CD4-positive, alpha-beta T cell treated with Interleukin-17A for 1 hour (primary cell): ENCODE results near the gene ZMYND8.
A peak's percentile ranks its signal among the peaks of the same experiment; 100 is the strongest.
"Not testable (repeated sequence)": the region's sequence is repeated elsewhere in the genome, so short reads cannot be mapped to it uniquely, and the experiment has no call there.

Experiments
- DNase-seq: peaks from one replicate; pipeline ENCODE4 v3.0.0-alpha.2; 2020

Gene ZMYND8

GRCh38 chr20:47283411-47283810 is 73.1 kb downstream of the ZMYND8 start:
- DNase-seq: no peak

- DNase-seq: no peak
These were observed 73.6 kb downstream of the ZMYND8 start for GRCh38 chr20:47282864-47283263.

GRCh38 chr20:47281376-47281775 is 75.1 kb downstream of the ZMYND8 start:
- no peak for DNase-seq

- no peak for DNase-seq
These were observed 75.8 kb downstream of the ZMYND8 start for GRCh38 chr20:47280668-47281067.

- DNase-seq: no peak
These were observed 76.3 kb downstream of the ZMYND8 start for GRCh38 chr20:47280228-47280627.

- no peak for DNase-seq
These were observed 77.6 kb downstream of the ZMYND8 start for GRCh38 chr20:47278907-47279348.

GRCh38 chr20:47277535-47277872 is 79.0 kb downstream of the ZMYND8 start:
- not testable (repeated sequence) for DNase-seq

- no peak for DNase-seq
These were observed 79.5 kb downstream of the ZMYND8 start for GRCh38 chr20:47276851-47277534.

- DNase-seq: no peak
These were observed 80.2 kb downstream of the ZMYND8 start for GRCh38 chr20:47276251-47276650.

GRCh38 chr20:47275548-47275947 is 81.0 kb downstream of the ZMYND8 start:
- DNase-seq: no peak

GRCh38 chr20:47274401-47275108 is 81.9 kb downstream of the ZMYND8 start:
- no peak for DNase-seq

GRCh38 chr20:47273591-47274235 is 82.8 kb downstream of the ZMYND8 start:
- no peak for DNase-seq

- DNase-seq: peak; percentile 77
These were observed 83.5 kb downstream of the ZMYND8 start for GRCh38 chr20:47272893-47273590.

- no peak for DNase-seq
These were observed 85.4 kb downstream of the ZMYND8 start for GRCh38 chr20:47271046-47271615.

- no peak for DNase-seq
These were observed 87.0 kb downstream of the ZMYND8 start for GRCh38 chr20:47269309-47270165.

- DNase-seq: no peak
These were observed 88.9 kb downstream of the ZMYND8 start for GRCh38 chr20:47267621-47268020.

GRCh38 chr20:47266847-47267515 is 89.5 kb downstream of the ZMYND8 start:
- no peak for DNase-seq

- no peak for DNase-seq
These were observed 90.5 kb downstream of the ZMYND8 start for GRCh38 chr20:47265984-47266383.

GRCh38 chr20:47265214-47265613 is 91.3 kb downstream of the ZMYND8 start:
- no peak for DNase-seq

- DNase-seq: not testable (repeated sequence)
These were observed 92.2 kb downstream of the ZMYND8 start for GRCh38 chr20:47264137-47264769.
